WTC11 (cell line): ENCODE data around the gene COL4A3.

Source experiments
- ATF1 ChIP-seq: sonication (generic); formaldehyde crosslinking; IDR thresholded peaks from 2 replicates; pipeline ENCODE4 v1.8.1; 2023; ENCODE audit warnings: mild to moderate bottlenecking, moderate library complexity, missing genetic modification reagents
- FOXJ3 ChIP-seq: sonication (generic); formaldehyde crosslinking; IDR thresholded peaks from 2 replicates; pipeline ENCODE4 v1.9.0; 2021; ENCODE audit warnings: missing genetic modification reagents, mild to moderate bottlenecking, borderline replicate concordance
- TP53 ChIP-seq: sonication (generic); formaldehyde crosslinking; IDR thresholded peaks from 2 replicates; pipeline ENCODE4 v1.8.1; 2023; ENCODE audit warnings: mild to moderate bottlenecking, missing genetic modification reagents
- ZNF121 ChIP-seq: sonication (generic); formaldehyde crosslinking; IDR thresholded peaks from 2 replicates; pipeline ENCODE4 v1.8.0; 2023; ENCODE audit warnings: missing genetic modification reagents
- TF ChIP-seq, protein P1 (sequence below): fragments of 200-600 bp; IDR thresholded peaks from 2 replicates; pipeline ENCODE4 v1.8.0; 2022; ENCODE audit warnings: antibody characterized with exemption

DNA sequence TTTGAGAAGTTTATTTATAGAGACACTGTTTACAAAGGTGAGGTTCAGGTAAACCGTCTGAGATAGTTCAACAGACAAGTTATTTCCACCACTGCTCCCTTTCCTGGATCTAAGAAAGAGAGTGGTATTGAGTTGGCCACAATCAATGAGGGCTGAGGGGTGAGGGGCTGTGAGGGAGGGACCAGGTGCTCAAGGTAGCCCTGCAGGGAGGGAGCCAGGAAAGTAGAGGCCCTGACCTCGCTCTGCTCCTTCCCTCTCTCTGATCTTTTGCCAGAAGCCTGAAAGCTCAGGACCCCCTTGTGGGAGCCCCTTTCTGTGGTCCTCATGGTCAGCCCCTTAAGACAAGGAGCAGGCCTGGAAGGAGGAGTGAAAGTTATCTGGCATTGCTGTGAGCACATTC, 29.8 kb downstream of the COL4A3 start:
- no peak for TF ChIP-seq ZNF121 (CRISPR knock-in tag)
- TF ChIP-seq, protein P1, sequence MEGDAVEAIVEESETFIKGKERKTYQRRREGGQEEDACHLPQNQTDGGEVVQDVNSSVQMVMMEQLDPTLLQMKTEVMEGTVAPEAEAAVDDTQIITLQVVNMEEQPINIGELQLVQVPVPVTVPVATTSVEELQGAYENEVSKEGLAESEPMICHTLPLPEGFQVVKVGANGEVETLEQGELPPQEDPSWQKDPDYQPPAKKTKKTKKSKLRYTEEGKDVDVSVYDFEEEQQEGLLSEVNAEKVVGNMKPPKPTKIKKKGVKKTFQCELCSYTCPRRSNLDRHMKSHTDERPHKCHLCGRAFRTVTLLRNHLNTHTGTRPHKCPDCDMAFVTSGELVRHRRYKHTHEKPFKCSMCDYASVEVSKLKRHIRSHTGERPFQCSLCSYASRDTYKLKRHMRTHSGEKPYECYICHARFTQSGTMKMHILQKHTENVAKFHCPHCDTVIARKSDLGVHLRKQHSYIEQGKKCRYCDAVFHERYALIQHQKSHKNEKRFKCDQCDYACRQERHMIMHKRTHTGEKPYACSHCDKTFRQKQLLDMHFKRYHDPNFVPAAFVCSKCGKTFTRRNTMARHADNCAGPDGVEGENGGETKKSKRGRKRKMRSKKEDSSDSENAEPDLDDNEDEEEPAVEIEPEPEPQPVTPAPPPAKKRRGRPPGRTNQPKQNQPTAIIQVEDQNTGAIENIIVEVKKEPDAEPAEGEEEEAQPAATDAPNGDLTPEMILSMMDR = no peak
- TF ChIP-seq TP53 (CRISPR knock-in tag) = no peak
- no peak for TF ChIP-seq FOXJ3 (CRISPR knock-in tag)
- no peak for TF ChIP-seq ATF1
